ENCODE results near the gene CIRBP. TPM values are rescaled to one million over a fixed set of nuclear protein-coding genes. Genes with fewer than 3 reads are reported as not detected.
"Not testable (repeated sequence)": the region's sequence is repeated elsewhere in the genome, so short reads cannot be mapped to it uniquely, and the experiment has no call there.

The CIRBP gene
- total RNA-seq, 3 donors from 2014 or later: 281 to 507 (median 300) TPM

DNA sequence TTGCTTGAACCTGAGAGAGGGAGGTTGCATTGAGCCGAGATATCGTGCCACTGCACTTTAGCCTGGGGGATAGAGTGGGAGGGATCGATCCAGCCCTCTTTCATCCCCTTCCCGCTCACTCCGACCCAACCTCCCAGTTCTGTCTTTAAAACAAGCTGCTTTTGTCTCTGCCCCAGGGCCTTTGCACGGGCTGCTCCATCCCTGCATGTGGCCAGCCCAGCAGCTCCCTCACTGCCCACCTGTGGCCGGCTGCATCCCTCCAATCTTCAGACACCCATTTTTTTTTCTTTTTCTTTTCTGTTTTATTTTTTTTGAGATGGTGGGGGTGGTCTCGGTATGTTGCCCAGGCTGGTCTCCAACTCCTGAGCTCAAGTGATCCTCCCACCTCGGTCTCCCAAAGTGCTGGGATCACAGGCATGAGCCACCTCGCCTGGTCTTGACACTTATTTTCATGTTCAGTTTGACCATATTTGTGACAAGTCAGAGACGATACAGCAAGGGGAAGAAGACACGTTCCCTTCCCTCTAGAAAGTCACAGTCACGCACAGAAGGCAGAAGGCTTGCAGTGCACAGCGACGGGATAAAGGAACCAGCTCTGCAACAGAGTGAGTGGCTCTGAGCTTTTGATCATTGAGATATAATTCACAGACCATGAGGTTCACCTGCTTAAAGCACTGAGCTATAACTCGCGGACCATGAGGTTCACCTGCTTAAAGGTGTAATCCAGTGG, 48.3 kb downstream of the CIRBP start:
- no peak overlapping the region for H3K4me3 ChIP-seq
- intact Hi-C loops (cut with DNase I, micrococcal nuclease): no loop called here
- DNase-seq (no peak), ATAC-seq (no peak)
- TF ChIP-seq, protein P1, sequence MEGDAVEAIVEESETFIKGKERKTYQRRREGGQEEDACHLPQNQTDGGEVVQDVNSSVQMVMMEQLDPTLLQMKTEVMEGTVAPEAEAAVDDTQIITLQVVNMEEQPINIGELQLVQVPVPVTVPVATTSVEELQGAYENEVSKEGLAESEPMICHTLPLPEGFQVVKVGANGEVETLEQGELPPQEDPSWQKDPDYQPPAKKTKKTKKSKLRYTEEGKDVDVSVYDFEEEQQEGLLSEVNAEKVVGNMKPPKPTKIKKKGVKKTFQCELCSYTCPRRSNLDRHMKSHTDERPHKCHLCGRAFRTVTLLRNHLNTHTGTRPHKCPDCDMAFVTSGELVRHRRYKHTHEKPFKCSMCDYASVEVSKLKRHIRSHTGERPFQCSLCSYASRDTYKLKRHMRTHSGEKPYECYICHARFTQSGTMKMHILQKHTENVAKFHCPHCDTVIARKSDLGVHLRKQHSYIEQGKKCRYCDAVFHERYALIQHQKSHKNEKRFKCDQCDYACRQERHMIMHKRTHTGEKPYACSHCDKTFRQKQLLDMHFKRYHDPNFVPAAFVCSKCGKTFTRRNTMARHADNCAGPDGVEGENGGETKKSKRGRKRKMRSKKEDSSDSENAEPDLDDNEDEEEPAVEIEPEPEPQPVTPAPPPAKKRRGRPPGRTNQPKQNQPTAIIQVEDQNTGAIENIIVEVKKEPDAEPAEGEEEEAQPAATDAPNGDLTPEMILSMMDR (IDR thresholded peaks at IDR 0.05): no peak
- peaks cover 12% of the 10 kb centered on the region for H3K4me1 ChIP-seq (ENCODE audit: low read depth)
- no peaks in the 10 kb centered on the region for H3K9me3 ChIP-seq
- no peaks in the 10 kb centered on the region for H3K36me3 ChIP-seq (ENCODE audit: low read depth)

DNA sequence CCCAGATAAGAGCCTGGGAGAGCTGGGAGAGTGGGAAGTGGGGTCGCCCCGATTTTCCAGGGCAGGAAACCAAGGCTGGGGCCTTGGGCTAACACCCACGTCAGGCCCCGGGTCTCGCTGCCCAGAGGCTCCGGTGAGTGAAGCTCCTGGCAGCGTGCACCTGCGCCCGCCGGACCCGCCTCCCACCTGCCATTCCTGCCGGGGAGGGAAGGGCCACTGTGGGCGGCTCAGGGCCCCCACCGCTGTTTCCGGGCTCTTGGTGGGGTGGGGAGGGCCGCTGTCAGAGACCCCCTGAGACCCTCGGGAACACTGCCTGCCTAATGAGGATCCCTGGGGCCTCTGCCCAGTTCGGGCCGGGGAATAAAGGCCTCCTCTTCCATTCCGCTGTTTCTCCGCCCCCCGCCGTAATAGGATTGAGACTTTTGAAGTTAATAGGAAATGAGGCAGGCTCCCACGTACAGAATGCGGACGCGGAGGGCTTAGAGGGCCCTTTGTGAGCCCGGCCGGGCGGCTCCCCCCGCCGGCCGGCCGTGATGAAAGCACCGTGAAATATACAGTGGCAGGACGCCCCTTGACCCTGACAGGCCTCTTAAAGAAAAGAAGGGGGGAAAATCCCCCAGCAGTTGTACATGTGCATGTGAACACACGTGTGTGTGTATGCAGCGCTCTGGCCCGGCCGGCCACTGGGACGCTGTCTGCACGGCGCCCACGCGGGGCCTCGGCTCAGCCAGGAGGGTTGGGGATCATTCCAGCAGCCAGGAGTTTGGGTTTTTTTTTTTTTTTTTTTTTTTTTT, 49.7 kb downstream of the CIRBP start:
- Histone ChIP-seq H3K4me3 (no peak overlapping the region), H3K9me3 (no peaks in the 10 kb centered on the region), H3K4me1 (ENCODE audit: low read depth) (peaks cover 9% of the 10 kb centered on the region), H3K36me3 (ENCODE audit: low read depth) (no peaks in the 10 kb centered on the region)
- TF ChIP-seq, protein P1 (IDR thresholded peaks at IDR 0.05): no peak
- DNase-seq (no peak), ATAC-seq (no peak)
- intact Hi-C loops (cut with DNase I, micrococcal nuclease): no loop called here

DNA sequence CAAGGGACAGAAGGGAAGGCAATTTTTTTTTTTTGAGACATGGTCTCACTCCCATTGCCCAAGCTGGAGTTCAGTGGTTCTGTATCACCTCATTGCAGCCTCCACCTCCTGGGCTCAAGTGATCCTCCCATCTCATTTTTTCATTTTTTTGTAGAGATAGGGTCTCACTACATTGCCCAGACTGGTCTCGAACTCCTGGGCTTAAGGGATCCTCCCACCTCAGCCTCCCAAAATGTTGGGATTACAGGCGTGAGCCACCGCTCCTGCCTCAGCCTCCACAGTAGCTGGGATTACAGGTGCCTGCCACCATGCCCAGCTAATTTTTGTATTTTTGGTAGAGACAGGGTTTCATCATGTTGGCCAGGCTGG, 51.1 kb downstream of the CIRBP start:
- DNase-seq; H3K9me3 ChIP-seq; intact Hi-C loops (cut with DNase I, micrococcal nuclease); ATAC-seq; H3K36me3 ChIP-seq (ENCODE audit: low read depth); H3K4me3 ChIP-seq: not testable (repeated sequence)
- peaks cover 16% of the 10 kb centered on the region for H3K4me1 ChIP-seq (ENCODE audit: low read depth)

DNA sequence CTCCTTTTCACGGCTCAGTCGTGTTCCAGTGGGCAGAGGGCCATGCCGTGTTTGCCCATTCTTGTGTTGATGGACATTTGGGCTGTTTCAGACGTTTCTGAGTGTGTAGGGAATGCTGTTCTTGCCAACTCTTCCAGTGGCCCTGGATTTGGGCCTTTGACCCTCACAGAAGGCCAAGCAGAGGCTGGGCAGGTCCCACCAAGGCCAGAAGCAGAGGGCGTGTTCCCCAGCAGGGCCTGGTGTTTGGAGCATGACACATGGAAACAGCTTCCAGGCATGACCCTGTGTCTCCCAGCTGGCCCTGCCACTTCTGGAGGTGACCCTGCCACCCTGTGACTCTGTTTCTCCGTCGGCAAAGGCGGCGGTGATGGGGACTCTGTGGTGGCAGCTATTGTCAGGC, 52.4 kb downstream of the CIRBP start:
- TF ChIP-seq, protein P1 (IDR thresholded peaks at IDR 0.05): no peak
- Histone ChIP-seq H3K4me3 (no peak overlapping the region), H3K9me3 (no peaks in the 10 kb centered on the region), H3K36me3 (ENCODE audit: low read depth) (no peaks in the 10 kb centered on the region), H3K4me1 (ENCODE audit: low read depth) (peaks cover 10% of the 10 kb centered on the region)
- intact Hi-C loops (cut with DNase I, micrococcal nuclease): no loop called here
- no peak for ATAC-seq
- no peak for DNase-seq

DNA sequence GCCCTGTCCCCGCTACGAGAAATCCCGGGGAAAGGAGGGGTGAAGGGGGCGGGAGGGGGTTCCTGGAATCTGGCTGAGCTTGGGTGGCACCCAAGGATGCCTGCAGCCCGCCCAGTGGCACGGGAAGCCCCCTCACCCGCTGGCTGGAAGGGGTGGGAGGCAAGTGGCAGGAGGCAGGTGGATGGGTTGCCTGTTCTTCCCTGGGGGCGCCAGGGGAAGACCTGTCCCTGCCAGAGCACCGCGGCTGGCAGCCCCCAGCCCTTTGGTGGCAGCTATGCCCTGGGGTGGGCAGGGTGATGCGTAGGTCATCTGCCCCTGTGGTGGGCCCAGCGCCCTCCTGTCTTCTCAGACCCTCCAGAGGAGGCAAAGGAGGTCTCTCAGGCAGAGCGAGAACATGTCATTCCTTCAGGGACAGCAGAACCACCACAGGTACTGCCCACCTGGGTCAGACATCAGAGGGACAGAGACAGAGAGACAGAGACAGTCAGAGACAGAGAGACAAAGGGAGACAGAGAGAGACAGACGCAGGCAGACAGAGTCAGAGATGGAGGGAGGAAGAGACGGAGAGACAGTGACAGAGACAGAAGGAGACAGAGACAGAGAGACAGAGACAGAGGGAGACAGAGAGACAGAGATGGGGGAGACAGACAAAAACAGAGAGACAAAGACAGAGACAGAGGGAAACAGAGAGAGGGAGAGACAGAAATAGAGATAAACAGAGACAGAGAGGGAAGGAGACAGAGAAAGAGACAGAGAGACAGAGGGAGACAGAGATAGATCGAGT, 53.3 kb downstream of the CIRBP start:
- Histone ChIP-seq H3K4me3 (no peak overlapping the region), H3K36me3 (ENCODE audit: low read depth) (no peaks in the 10 kb centered on the region), H3K4me1 (ENCODE audit: low read depth) (peaks cover 10% of the 10 kb centered on the region), H3K9me3 (no peaks in the 10 kb centered on the region)
- DNase-seq: no peak
- TF ChIP-seq, protein P1 (IDR thresholded peaks at IDR 0.05): no peak
- intact Hi-C loops (cut with DNase I, micrococcal nuclease): no loop called here
- ATAC-seq: no peak
